GM21526 (cell line): ENCODE data around the gene ST6GAL2.

Source experiments
- ATAC-seq: cut with Tn5 transposase; IDR thresholded peaks from one replicate; pipeline ENCODE4 v1.9.1; 2021; ENCODE audit warnings: moderate library complexity; ENCODE audit not compliant: unreplicated experiment, low FRiP score

ST6GAL2 gene, protein sequence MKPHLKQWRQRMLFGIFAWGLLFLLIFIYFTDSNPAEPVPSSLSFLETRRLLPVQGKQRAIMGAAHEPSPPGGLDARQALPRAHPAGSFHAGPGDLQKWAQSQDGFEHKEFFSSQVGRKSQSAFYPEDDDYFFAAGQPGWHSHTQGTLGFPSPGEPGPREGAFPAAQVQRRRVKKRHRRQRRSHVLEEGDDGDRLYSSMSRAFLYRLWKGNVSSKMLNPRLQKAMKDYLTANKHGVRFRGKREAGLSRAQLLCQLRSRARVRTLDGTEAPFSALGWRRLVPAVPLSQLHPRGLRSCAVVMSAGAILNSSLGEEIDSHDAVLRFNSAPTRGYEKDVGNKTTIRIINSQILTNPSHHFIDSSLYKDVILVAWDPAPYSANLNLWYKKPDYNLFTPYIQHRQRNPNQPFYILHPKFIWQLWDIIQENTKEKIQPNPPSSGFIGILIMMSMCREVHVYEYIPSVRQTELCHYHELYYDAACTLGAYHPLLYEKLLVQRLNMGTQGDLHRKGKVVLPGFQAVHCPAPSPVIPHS

DNA sequence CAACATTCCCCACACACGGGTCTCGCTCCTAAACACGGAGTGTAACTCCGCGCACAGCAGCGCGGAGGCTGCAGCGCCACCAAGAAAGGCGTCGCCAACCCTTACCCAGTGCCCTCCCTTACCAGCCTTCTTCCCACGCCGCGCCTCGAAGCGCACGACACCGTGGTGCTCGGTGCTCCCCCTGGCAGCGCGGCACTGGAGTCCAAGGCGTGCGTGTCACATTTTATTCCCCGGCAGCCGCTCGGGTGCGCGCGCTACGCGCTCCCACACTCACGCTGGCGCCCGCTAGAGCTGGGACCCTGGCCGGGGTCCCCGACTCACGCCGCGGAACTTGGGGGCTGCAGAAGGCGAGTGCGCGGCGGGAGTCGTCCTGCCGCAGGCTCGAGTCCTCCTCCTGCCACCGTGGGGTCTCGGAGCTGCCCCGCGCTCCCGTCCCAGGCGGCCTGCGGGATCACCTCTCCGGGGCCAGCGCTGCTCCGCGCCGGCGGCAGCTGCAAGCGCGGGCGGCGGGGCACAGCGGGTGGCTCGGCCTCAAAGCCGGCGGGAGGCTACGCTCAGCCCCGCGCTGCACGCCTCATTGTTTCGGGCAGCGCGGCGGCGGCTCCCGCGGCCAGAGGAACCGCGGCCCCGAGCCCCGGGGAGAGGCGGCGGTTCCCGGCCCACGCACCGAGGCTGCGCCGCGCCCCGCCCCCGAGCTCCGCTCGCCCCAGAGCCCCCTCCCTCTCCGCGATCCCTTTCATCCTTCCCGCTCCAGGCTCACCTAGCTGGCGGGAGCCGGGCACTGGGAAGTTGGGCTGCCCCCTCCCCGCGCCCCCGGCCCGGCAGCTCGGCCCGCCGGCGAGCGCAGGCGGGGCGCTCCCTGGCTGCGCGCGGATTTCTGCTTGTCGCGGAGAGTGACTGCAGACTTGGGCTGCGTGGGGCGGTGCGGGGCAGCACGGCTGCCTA lies at the start of gene ST6GAL2:
Gene ST6GAL2, minus strand, starts transcription at position 197 of the 945 bp plus-strand sequence. CDS start 42,190 bp downstream, outside the sequence.
- ATAC-seq: no peak

DNA sequence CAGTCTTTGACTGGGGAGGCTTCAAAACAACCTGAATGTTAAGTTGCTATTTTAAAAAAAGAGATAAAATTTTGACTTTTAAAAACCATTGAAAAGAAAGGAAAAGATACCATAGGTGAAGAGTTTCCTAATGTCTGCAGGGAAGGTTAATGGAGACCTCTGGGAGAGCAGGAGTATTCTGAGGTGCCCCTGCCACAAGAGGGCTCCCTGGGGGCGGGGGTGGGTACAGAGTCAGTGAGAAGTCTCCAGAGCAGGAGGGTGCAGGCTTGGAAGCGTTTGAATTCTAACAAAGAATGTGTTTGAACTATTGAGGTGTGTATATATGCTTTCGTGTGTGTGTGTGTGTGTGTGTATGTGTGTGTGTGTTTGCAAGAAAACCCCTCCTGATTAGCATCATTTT lies 46.7 kb upstream of the ST6GAL2 start:
- no peak for ATAC-seq

DNA sequence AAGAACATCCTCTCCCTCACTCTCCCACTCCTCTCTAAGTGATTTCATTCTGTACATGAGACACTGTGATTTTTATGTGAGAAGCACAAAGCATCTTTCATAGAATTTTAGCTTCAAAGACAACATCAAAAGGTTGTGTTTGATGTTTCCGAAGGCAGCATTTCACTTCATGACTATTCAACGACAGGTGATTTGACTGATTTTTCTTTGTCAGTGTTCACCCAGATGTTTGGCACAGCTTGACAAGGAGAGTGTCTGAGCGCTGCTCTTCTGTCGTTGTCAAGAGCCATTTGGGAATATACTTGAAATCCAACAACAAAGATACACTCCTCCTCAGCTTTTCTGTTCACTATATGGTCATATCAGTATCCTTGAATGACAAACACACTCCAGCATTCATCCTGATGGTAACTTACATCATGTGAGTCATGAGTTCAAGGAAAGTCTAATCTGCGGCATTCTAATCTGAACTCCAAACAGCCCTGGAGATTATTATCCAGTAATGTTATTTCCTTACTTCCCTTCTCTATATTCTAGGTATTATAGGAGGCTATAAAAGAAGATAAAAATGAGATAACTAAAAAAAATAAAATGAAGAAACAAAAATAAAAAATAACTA lies 45.9 kb upstream of the ST6GAL2 start:
- ATAC-seq: no peak

DNA sequence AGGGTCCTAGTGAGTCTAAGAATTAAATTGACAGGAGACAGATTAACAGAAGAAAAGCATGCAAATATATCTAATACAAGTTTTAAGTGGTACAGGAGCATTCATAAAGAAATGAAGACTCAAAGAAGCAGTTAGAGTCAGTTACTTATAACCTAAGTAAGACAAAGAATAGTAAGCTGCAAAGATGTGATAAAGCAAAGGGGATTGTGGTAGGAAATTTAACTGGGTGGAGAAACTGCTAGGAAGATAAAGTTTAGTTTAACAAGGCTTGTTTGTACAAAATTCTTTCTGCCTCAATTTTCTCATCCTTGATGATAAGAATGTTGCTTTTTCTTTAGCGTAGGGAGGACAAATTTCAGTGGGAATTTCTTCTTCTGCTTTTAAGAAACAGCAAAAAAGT lies 35.5 kb upstream of the ST6GAL2 start:
- no peak for ATAC-seq

DNA sequence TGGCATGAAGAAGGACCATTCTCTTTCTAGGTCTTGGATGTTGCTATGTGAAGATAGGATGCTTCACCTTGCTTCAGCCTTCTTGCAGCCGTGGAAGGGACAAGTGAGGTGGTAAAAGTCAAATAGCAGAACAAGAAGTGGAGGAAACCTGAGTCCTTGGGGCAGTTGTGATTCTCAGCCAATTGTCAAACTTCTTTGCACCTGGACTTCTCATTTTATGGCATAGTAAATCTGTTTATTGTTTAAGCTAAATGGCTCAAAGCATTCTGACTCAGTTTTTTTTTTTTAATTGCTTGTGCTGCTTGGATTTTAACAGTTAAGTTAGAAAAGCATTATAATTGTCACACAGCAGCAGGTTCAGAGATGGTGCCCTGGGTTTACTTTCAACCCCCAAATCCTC lies 33.0 kb upstream of the ST6GAL2 start:
- ATAC-seq: no peak

DNA sequence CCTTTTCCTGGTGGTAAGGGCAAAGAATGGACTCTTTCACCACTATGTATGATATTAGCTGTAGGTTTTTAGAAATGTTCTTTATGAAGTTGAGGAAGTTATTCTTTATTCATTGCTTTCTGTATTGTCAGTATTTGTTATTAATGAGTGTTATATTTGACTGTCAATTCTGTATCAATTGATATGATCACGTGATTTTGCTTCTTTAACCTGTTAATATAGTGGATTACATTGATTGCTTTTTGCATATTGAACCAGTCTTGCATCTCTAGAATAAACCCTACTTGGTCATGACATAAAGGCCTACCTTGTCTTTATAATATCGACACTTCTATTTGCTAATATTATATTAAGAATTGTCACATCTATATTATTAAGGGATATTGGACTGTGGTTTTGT lies 18.3 kb upstream of the ST6GAL2 start:
- ATAC-seq: no peak

DNA sequence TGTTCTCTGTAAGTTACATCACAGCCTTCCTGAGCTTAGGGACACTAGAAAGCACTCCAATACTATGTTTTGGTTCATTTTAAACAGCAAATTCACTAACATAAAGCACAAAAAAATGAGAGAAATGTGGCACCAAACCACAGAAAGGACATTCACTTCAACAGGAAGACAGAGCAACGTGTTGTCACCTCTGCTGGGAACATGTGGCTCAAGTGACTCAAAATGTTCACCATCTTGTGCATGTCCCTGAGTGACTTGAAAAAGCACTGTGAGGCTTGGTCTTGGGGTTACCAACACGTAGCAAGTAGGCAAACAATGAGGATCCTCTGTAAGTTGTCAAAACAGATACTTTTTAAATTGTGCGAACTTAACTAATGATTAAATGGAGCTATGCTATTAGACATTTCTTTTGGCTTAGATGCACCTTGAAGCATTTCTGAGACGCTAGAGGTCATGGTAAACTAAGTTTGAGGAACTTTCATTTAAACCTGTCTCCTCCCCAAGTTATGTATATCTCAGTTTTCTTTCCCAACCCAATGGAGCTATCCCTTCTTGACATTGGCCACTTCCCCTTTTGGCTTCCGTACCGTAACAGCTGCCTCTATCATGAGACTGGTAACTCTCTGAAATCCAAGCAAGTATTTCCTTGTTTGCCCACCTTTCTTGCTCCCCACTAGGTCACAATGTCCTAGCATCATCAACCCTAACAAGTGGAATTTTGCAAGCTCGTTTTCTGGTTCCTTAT lies 14.0 kb upstream of the ST6GAL2 start:
- no peak for ATAC-seq

DNA sequence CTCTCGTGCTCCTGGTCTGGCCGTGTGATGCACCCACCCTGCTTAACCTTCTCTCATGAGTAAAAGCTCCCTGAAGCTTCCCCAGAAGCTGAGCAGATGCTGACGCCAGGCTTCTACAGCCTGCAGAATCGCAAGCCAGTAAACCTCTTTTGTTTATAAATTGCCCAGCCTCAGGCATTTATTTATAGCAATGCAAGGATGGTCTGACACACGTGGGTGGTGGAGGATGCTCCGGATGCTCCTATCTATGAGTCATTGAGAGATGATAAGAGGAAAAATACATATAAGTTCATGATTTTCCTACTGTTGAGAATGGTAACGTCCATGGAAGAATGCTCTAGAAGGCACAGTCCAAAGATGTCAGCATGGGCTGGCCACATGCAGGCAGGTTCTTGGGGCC lies 8.6 kb upstream of the ST6GAL2 start:
- no peak for ATAC-seq

DNA sequence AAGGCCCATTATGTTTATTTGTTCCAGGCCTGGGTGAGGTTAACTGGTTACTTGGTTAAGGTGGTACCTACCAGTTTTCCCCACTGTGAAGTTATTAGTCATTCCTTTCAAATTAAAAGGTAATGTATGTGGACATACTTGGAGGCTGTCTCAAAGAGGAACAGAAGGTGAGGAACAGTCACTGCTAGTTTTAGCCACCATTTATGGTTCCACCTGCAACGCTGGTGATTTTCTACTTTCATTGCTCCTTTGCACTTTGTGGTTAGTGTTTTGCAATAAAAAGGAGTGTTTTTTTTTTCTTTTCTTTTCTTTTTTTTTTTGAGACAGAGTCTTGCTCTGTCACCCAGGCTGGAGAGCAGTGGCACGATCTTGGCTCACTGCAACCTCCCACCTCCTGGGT lies 6.1 kb upstream of the ST6GAL2 start:
- ATAC-seq: no peak

DNA sequence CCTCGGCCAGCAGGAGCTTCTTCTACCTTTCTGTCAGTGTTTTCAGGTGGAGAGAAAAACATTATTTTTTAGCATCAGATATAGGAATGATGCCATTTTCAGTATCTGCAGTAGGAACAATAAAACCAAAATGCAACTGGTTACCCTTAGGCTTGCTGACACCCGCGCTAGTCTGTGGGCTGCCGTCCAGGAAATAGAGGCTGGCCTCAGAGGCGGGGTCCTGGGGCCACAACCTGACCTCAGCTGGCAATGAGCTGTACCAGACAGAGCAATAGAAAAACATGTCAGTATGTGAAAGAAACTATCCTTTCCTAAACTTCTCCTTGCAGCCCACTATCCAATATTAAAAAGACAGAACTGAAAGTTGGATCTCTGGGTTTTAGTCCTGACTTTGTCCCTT lies 4.6 kb upstream of the ST6GAL2 start:
- no peak for ATAC-seq

DNA sequence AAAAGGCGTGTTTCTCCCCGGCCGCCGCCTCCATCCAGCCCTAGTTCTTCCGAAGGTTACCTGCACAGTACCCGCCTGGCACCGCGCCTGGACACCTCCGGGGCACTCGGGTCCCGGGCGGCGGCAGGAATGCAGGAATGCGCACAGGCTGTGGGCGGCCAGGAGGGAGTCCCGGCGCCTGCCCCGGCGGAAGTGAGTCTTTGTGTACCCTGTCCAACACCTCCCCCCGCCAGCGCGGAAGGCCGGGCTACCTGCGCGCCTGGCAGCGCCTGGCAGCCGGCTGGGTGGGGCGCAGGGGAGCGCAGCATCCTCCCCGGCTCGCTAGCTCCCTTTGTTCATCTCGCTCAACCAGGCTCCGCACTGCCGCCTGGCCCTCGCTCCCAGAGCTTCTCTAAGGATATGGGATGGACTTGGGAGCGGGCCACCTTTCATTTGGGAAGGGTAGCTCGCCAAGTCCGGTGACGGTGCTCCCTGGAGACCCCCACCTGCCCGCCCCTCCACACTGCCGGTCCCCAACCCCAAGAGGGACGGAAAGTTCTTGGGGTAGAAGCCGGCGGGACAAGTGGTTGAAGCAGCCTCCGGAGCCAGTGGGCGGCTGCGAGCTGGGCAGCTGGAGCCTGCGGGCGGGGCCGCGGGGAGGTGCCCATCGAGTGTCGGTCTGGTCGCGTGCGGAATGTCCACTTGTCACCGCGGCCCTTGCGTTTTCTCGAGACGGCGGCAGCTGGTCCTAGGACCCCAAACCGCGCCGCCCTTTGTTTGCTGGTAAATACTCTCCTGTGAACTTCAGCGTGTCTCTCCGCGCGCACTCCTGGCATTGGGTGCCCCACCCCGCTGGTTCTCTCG lies 1.2 kb upstream of the ST6GAL2 start:
- ATAC-seq: no peak

DNA sequence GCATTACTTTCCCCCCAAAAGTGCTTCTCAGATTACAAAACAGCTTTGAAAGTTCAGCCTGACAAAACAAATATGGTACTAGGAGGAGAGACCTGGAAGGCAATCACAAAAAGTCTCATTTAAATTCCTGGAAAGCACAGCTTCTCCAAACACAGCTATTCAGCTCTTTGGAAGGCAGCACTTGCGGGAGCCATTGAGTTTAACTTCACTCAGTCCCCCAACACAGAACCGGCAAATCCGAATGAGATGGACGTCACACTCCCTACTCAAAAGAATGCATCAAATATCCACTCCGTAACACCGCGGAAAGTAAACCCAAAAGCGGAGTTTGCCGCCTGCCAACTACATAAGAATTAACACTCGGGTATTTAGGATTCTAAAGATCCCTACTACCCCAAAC lies 638 bp downstream of the ST6GAL2 start:
- ATAC-seq: no peak

DNA sequence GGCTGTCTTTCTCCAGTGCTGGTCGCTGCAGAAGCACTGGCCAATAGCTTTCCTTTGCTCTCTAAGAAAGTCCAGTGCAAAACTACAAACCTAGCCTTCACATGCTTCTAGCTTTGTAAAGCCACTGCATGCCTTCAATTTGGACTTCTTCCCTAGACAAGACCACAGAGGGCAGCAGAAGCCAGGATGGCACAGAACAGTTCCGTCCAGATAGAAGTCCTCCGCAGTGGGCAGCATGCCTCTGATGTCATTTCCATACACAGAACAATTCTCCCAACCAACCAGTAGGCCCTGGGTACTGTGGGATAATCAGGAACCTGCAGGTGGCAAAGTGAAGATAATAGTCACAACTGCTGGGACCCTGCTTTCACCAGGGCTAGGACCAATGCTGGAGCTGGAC lies 3.3 kb downstream of the ST6GAL2 start:
- ATAC-seq: no peak

DNA sequence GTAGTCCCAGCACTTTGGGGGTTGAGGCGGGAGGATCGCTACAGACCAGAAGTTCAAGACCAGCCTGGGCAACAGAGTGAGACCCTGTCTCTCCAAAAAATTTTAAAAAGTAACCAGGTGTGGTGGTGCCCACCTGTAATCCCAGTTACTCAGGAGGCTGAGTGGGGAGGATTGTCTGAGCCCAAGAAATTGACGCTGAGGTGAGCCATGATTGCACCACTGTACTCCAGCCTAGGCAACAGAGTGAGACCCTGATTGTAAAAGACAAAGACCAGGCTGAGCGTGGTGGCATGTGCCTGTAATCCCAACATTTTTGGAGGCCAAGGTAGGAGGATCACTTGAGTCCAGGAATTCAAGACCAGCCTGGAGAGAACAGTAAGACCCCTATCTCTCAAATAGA lies 7.8 kb downstream of the ST6GAL2 start:
- no peak for ATAC-seq

DNA sequence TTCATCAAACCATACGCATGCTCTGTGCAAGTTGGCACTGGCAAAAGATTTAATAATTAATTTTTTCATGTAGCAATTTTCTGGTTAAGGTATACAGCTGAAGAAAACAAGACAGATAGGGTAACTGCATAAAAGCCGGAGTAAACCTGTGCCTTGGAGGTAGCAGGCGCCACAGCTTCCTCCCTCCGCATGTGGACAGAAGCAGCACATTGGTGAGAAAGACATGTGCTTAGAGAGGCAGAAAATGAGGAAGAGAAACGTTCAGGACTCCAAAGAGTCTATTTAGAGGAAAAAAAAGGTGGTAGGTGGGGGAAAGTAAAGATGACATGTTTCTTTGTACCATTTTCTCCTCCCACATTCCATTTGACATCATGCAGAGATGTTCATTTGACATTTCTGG lies 9.3 kb downstream of the ST6GAL2 start:
- ATAC-seq: no peak

DNA sequence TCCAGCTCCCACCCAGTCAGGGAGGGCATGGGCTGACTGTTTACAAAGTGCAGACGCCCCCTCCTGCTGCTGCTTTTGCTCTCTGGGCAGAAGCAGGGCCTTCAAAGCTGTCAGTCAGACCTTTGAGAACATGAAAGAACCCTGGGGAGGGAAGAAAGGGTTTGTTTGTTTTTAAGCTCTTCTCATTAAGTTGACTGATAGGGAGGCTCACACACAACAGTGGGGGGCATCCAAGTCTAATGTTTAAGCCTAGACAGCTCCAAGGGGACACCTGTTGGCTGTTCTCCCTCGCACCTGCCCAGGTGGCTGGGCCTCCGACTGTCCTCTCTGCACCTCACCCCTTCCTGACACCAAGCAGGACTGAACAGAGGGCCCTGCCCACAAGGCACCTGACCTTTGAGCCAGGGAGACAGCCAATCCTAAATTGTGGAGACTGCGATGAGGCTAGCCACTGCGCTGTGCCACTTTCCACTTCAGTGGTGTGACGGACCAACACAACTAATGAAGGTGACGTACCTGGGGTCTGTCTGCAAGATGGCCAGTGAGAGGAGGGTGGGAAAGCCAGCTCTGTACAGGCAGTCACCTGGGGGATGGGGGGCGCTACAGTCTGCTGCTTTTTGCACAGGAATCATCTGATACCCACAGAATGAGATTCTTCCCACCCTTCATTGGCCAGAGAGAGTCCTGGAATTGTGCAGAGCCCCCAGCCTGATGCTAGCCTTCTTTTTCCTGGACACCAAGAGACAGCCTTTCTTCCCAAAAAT lies 16.3 kb downstream of the ST6GAL2 start:
- no peak for ATAC-seq

DNA sequence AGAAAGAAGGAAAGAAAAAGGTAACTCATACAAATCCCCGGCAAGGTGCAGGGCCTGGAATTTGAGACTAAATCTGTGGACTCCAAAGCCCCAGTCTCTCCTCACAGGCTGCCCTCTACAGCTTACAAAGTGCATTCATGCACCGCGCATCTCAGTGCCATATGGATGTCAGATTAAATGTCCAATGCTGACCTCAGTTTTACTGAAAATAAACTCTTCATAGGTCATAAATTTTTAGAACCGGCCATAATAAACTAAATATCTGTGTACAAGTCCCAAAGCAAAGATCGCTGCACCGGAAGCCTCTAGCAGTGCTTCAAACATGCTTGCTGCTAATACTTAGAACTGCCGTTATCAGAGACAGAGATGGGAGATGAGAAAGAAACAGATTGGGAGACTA lies 17.7 kb downstream of the ST6GAL2 start:
- ATAC-seq: no peak

DNA sequence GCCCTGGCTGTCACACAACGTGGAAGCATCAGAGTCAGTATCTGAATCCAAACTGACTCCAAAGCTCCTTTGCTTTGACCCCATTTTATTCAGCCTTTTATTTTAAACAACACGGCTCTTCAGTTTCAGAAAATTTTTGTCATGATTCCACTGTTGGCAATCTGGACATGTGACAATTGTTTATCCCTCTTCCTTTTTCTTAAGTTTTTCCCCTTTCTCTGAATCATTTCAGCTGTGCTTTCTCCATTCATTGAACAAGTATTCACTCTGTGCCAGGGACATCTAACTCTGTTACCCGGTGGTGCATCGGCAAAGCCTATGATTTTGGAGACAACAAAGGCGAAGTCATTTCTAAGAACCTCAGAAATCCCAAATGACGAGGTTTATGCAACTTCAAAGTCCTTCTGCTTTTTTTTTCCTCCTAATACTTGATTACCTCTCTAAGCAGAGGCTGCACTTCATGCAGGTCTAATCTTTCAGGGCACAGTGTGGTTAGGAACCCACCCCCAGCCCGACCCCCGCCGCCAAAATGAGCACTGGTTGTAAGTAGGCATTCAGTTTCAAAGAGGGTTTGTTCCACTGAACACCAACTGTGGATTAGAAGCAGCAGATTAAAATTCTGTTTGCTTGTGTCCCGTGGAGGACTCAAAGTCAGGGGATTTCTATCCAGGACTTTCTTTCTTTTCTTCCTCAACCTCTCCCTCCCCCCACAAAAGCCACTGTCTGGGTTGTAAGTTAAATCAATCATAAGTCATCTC lies 18.6 kb downstream of the ST6GAL2 start:
- ATAC-seq: no peak
